Measurements from ENCODE around the gene BRIP1. TPM values are rescaled to one million over a fixed set of nuclear protein-coding genes. Genes with fewer than 3 reads are reported as not detected.

The BRIP1 gene
- total RNA-seq, 1 experiment from 2014 or later = 20.2 TPM

DNA sequence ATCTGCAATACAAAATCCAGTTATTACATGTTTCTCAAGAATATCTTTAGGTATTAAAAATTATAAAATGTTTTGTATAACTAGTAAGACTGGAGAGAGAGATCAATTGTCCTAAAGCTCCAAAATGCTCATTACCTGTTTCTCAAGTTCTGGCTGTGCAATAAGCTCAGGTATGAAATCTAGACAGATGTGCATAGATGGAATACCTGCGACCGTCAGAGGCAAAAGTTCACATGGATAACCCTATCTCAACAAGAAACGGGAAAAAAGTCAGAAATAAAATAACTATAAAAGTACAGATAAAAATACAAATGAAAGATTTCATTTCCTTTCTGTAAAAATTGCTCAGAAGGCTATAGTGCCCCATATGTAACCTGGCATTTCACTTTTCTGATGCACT, 5.8 kb upstream of the BRIP1 start:
- H3K9me3 Mint-ChIP-seq = no peaks in the 10 kb centered on the region
- no peak overlapping the region for H3K4me3 Mint-ChIP-seq
- Histone ChIP-seq H4K8ac (replicated peaks; ENCODE audit: insufficient read length, low read depth, low read length) (no peak overlapping the region), H3K79me1 (ENCODE audit: insufficient read depth, low read depth, low read length, poor library complexity, severe bottlenecking) (no peaks in the 10 kb centered on the region), H2AK5ac (ENCODE audit: insufficient read length, low read length) (no peak overlapping the region), H2BK120ac (ENCODE audit: low read depth, low read length, poor library complexity, severe bottlenecking) (no peak overlapping the region), H3K9ac (ENCODE audit: extremely low read depth, insufficient read length, low read length) (no peak overlapping the region), H4K20me1 (ENCODE audit: control insufficient read depth, insufficient read depth, insufficient read length) (no peaks in the 10 kb centered on the region), H3K4me1 (ENCODE audit: insufficient read depth, low read length) (no peaks in the 10 kb centered on the region), H4K91ac (ENCODE audit: insufficient read length, low read depth, low read length) (no peak overlapping the region), H3K4ac (ENCODE audit: low read depth, low read length) (no peak overlapping the region), H3K18ac (ENCODE audit: insufficient read length, low read depth, low read length) (no peak overlapping the region), H4K5ac (ENCODE audit: insufficient read length, low read depth, low read length) (no peak overlapping the region), H2BK12ac (ENCODE audit: insufficient read length, low read depth, low read length) (no peak overlapping the region), H3K14ac (ENCODE audit: insufficient read depth, low read length) (no peak overlapping the region), H3K27ac (ENCODE audit: insufficient read length, low read depth, low read length) (no peak overlapping the region), H3K23ac (ENCODE audit: insufficient read length, low read depth, low read length) (no peak overlapping the region), H2BK5ac (ENCODE audit: insufficient read length, low read length) (no peak overlapping the region), H3K9me3 (ENCODE audit: control insufficient read depth, low read depth, low read length) (no peaks in the 10 kb centered on the region), H3K79me2 (ENCODE audit: insufficient read depth, low read length) (no peaks in the 10 kb centered on the region), H3K27me3 (ENCODE audit: insufficient read depth, low read length) (no peaks in the 10 kb centered on the region), H3K56ac (ENCODE audit: insufficient read length, low read depth, low read length) (no peak overlapping the region), H3K23me2 (ENCODE audit: insufficient read length, low read depth, low read length, poor library complexity, severe bottlenecking) (no peaks in the 10 kb centered on the region), H2BK15ac (ENCODE audit: low read depth, low read length) (no peak overlapping the region), H3T11ph (ENCODE audit: low read length) (no peak overlapping the region), H3K4me2 (ENCODE audit: insufficient read depth, insufficient read length, low read length) (no peak overlapping the region), H2BK20ac (ENCODE audit: low read depth, low read length, poor library complexity, severe bottlenecking) (no peak overlapping the region), H2AFZ (ENCODE audit: low read length) (no peak overlapping the region)
- H3K4me1 Mint-ChIP-seq = peaks cover 4% of the 10 kb centered on the region in 2 experiments; a peak in 3 of 4 replicates
- TF ChIP-seq, protein P1, sequence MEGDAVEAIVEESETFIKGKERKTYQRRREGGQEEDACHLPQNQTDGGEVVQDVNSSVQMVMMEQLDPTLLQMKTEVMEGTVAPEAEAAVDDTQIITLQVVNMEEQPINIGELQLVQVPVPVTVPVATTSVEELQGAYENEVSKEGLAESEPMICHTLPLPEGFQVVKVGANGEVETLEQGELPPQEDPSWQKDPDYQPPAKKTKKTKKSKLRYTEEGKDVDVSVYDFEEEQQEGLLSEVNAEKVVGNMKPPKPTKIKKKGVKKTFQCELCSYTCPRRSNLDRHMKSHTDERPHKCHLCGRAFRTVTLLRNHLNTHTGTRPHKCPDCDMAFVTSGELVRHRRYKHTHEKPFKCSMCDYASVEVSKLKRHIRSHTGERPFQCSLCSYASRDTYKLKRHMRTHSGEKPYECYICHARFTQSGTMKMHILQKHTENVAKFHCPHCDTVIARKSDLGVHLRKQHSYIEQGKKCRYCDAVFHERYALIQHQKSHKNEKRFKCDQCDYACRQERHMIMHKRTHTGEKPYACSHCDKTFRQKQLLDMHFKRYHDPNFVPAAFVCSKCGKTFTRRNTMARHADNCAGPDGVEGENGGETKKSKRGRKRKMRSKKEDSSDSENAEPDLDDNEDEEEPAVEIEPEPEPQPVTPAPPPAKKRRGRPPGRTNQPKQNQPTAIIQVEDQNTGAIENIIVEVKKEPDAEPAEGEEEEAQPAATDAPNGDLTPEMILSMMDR (conservative IDR thresholded peaks at IDR 0.05) = no peak
- peaks cover 2 to 28% (median 25%) of the 10 kb centered on the region in 3 experiments; a peak in 5 of 7 replicates for H3K36me3 Mint-ChIP-seq (ENCODE audit: insufficient read depth in 1 of 3, low read depth in 3 of 3)
- no peak for DNase-seq
- no CpG with 5 or more reads among the region's 3 CpGs for WGBS (ENCODE audit: extremely low coverage, insufficient read length, low lambda C conversion rate)
- H3K27ac Mint-ChIP-seq = no peak overlapping the region
- no peaks in the 10 kb centered on the region for H3K27me3 Mint-ChIP-seq (ENCODE audit: low read depth)
